ENCODE results near the gene PLCL2.
A peak's percentile ranks its signal among the peaks of the same experiment; 100 is the strongest.

PLCL2 gene

GRCh38 chr3:17050071-17050470 is 165.3 kb downstream of the PLCL2 start:
- H3K36me3 ChIP-seq (replicated peaks), result no peaks in the 10 kb centered on the region
- H3K27me3 ChIP-seq (replicated peaks), result no peaks in the 10 kb centered on the region
- DNase-seq, result no peak
- H3K4me3 ChIP-seq (ENCODE audit: low read depth, low read length), result no peak overlapping the region
- TF ChIP-seq CTCF (IDR thresholded peaks at IDR 0.05; ENCODE audit: low read depth, low read length, missing control alignments), result no peak
- no peak overlapping the region for H3K27ac ChIP-seq
- in situ Hi-C loops (cut with HindIII; ENCODE audit: low pct_ligation_motif_present, low sequenced_read_pairs), result no loop called here

- in situ Hi-C loops (cut with HindIII; ENCODE audit: low pct_ligation_motif_present, low sequenced_read_pairs), result no loop called here
- Histone ChIP-seq H3K27me3 (replicated peaks) (no peaks in the 10 kb centered on the region), H3K36me3 (replicated peaks) (no peaks in the 10 kb centered on the region), H3K27ac (no peak overlapping the region), H3K4me3 (ENCODE audit: low read depth, low read length) (no peak overlapping the region)
- no peak for TF ChIP-seq CTCF (IDR thresholded peaks at IDR 0.05; ENCODE audit: low read depth, low read length, missing control alignments)
- no peak for DNase-seq
These were observed 165.8 kb downstream of the PLCL2 start for GRCh38 chr3:17050506-17050905.

- H3K36me3 ChIP-seq (replicated peaks), result no peaks in the 10 kb centered on the region
- H3K4me3 ChIP-seq (ENCODE audit: low read depth, low read length), result no peak overlapping the region
- in situ Hi-C loops (cut with HindIII; ENCODE audit: low pct_ligation_motif_present, low sequenced_read_pairs), result no loop called here
- DNase-seq, result no peak
- H3K27ac ChIP-seq, result no peak overlapping the region
- TF ChIP-seq CTCF (IDR thresholded peaks at IDR 0.05; ENCODE audit: low read depth, low read length, missing control alignments), result no peak
- no peaks in the 10 kb centered on the region for H3K27me3 ChIP-seq (replicated peaks)
These were observed 167.6 kb downstream of the PLCL2 start for GRCh38 chr3:17052363-17052762.

- Histone ChIP-seq H3K27me3 (replicated peaks) (no peaks in the 10 kb centered on the region), H3K27ac (no peak overlapping the region), H3K36me3 (replicated peaks) (no peaks in the 10 kb centered on the region), H3K4me3 (ENCODE audit: low read depth, low read length) (no peak overlapping the region)
- DNase-seq, result no peak
- in situ Hi-C loops (cut with HindIII; ENCODE audit: low pct_ligation_motif_present, low sequenced_read_pairs), result no loop called here
- TF ChIP-seq CTCF (IDR thresholded peaks at IDR 0.05; ENCODE audit: low read depth, low read length, missing control alignments), result no peak
These were observed 169.7 kb downstream of the PLCL2 start for GRCh38 chr3:17054301-17054981.

GRCh38 chr3:17054982-17055343 is 170.2 kb downstream of the PLCL2 start:
- in situ Hi-C loops (cut with HindIII; ENCODE audit: low pct_ligation_motif_present, low sequenced_read_pairs), result no loop called here
- Histone ChIP-seq H3K36me3 (replicated peaks) (no peaks in the 10 kb centered on the region), H3K4me3 (ENCODE audit: low read depth, low read length) (no peak overlapping the region), H3K27ac (peak overlapping the region; percentile 35), H3K27me3 (replicated peaks) (no peaks in the 10 kb centered on the region)
- no peak for TF ChIP-seq CTCF (IDR thresholded peaks at IDR 0.05; ENCODE audit: low read depth, low read length, missing control alignments)
- DNase-seq, result no peak

Measured in brain microvascular endothelial cell (primary cell).